ENCODE data around the gene NCS1.

The NCS1 gene

GRCh38 chr9:130196643-130197042, 24.4 kb downstream of the NCS1 start:
- DNase-seq, result no peak

GRCh38 chr9:130197386-130197785, 25.2 kb downstream of the NCS1 start:
- no peak for DNase-seq

GRCh38 chr9:130197888-130198287, 25.7 kb downstream of the NCS1 start:
- no peak for DNase-seq

- no peak for DNase-seq
Observed at GRCh38 chr9:130198501-130199179, 26.4 kb downstream of the NCS1 start.

- DNase-seq, result no peak
Observed at GRCh38 chr9:130199605-130200004, 27.4 kb downstream of the NCS1 start.

- DNase-seq, result no peak
Observed at GRCh38 chr9:130200038-130200849, 28.0 kb downstream of the NCS1 start.

GRCh38 chr9:130201399-130201873, 29.2 kb downstream of the NCS1 start:
- no peak for DNase-seq

- DNase-seq, result no peak
Observed at GRCh38 chr9:130201974-130202373, 29.8 kb downstream of the NCS1 start.

GRCh38 chr9:130204341-130204740, 32.1 kb downstream of the NCS1 start:
- DNase-seq, result no peak

- no peak for DNase-seq
Observed at GRCh38 chr9:130204959-130205358, 32.8 kb downstream of the NCS1 start.

GRCh38 chr9:130205912-130206311, 33.7 kb downstream of the NCS1 start:
- no peak for DNase-seq

- DNase-seq, result no peak
Observed at GRCh38 chr9:130206579-130206978, 34.4 kb downstream of the NCS1 start.

- no peak for DNase-seq
Observed at GRCh38 chr9:130207241-130207992, 35.2 kb downstream of the NCS1 start.

GRCh38 chr9:130208600-130209347, 36.6 kb downstream of the NCS1 start:
- DNase-seq, result no peak

- DNase-seq, result no peak
Observed at GRCh38 chr9:130209422-130209821, 37.2 kb downstream of the NCS1 start.

GRCh38 chr9:130211548-130212226, 39.5 kb downstream of the NCS1 start:
- DNase-seq, result no peak

GRCh38 chr9:130212543-130213297, 40.5 kb downstream of the NCS1 start:
- DNase-seq, result no peak

GRCh38 chr9:130213911-130214761, 41.9 kb downstream of the NCS1 start:
- DNase-seq, result no peak

GRCh38 chr9:130214776-130215340, 42.7 kb downstream of the NCS1 start:
- no peak for DNase-seq

All from DMS53 (cell line).